DMS 273 treated with DMSO at 0.1 percent for 48 hours (cell line): ENCODE results near the gene MAN2A2.
"Not testable (repeated sequence)": the region's sequence is repeated elsewhere in the genome, so short reads cannot be mapped to it uniquely, and the experiment has no call there.

Source experiments
- DNase-seq: peaks from one replicate; lab custom pipeline; 2025; lab: John Stamatoyannopoulos, UW

Gene MAN2A2

GRCh38 chr15:90905306-90906180 lies 2.4 kb downstream of the MAN2A2 start:
- no peak for DNase-seq

- DNase-seq: no peak
Measured at GRCh38 chr15:90906181-90906849, 3.2 kb downstream of the MAN2A2 start.

- no peak for DNase-seq
Measured at GRCh38 chr15:90907051-90907660, 4.1 kb downstream of the MAN2A2 start.

- no peak for DNase-seq
Measured at GRCh38 chr15:90907838-90908507, 4.9 kb downstream of the MAN2A2 start.

- DNase-seq: not testable (repeated sequence)
Measured at GRCh38 chr15:90909449-90909848, 6.3 kb downstream of the MAN2A2 start.

- no peak for DNase-seq
Measured at GRCh38 chr15:90909976-90910375, 6.9 kb downstream of the MAN2A2 start.

GRCh38 chr15:90910441-90911301 lies 7.6 kb downstream of the MAN2A2 start:
- no peak for DNase-seq

GRCh38 chr15:90911302-90911623 lies 8.2 kb downstream of the MAN2A2 start:
- no peak for DNase-seq

- no peak for DNase-seq
Measured at GRCh38 chr15:90911906-90912769, 9.0 kb downstream of the MAN2A2 start.

GRCh38 chr15:90912770-90913075 lies 9.6 kb downstream of the MAN2A2 start:
- no peak for DNase-seq

- no peak for DNase-seq
Measured at GRCh38 chr15:90913398-90913944, 10.4 kb downstream of the MAN2A2 start.

GRCh38 chr15:90914305-90915080 lies 11.4 kb downstream of the MAN2A2 start:
- no peak for DNase-seq

GRCh38 chr15:90915216-90915807 lies 12.2 kb downstream of the MAN2A2 start:
- DNase-seq: peak; percentile 39

- no peak for DNase-seq
Measured at GRCh38 chr15:90915808-90916440, 12.8 kb downstream of the MAN2A2 start.

GRCh38 chr15:90916461-90916860 lies 13.4 kb downstream of the MAN2A2 start:
- no peak for DNase-seq

- no peak for DNase-seq
Measured at GRCh38 chr15:90917569-90917968, 14.5 kb downstream of the MAN2A2 start.

- DNase-seq: no peak
Measured at GRCh38 chr15:90918034-90918788, 15.1 kb downstream of the MAN2A2 start.

GRCh38 chr15:90918835-90919234 lies 15.7 kb downstream of the MAN2A2 start:
- no peak for DNase-seq
